Measurements from ENCODE around the gene INPP5D. TPM values are rescaled to one million over a fixed set of nuclear protein-coding genes. Genes with fewer than 3 reads are reported as not detected.
A peak's percentile ranks its signal among the peaks of the same experiment; 100 is the strongest.

INPP5D gene
- total RNA-seq, 2 donors from 2014 or later = 0.66 to 3.0 TPM

- peaks cover 12% of the 10 kb centered on the region for H3K27me3 Mint-ChIP-seq (ENCODE audit: insufficient read depth)
- no peaks in the 10 kb centered on the region for H3K4me1 ChIP-seq (ENCODE audit: control insufficient read depth, insufficient read depth, low read length)
- no peaks in the 10 kb centered on the region for H3K27me3 ChIP-seq (ENCODE audit: control insufficient read depth, insufficient read depth, low read length, poor library complexity, severe bottlenecking)
- H3K27ac ChIP-seq (ENCODE audit: low read depth, low read length) = no peak overlapping the region
- H3K9me3 Mint-ChIP-seq = no peaks in the 10 kb centered on the region
- no peaks in the 10 kb centered on the region for H3K9me3 ChIP-seq (ENCODE audit: control insufficient read depth, low read length)
- 96% methylated on average over 1 of the region's 1 CpG; no CpG with 5 or more reads in 1 of the 2 experiments for WGBS, 2 experiments (ENCODE audit: insufficient coverage in 1 of 2, insufficient read length in 1 of 2)
- no peak overlapping the region for H3K4me3 ChIP-seq (ENCODE audit: low read length)
- no peak overlapping the region for H3K9ac ChIP-seq (ENCODE audit: extremely low read depth, low read length, poor library complexity, severe bottlenecking)
- no peak overlapping the region for H3K4me3 Mint-ChIP-seq
- peak; percentile 18 for DNase-seq
- H3K36me3 Mint-ChIP-seq (ENCODE audit: low read depth) = no peaks in the 10 kb centered on the region
- H3K36me3 ChIP-seq (ENCODE audit: control insufficient read depth, insufficient read depth, low read length) = no peaks in the 10 kb centered on the region
- no peak for TF ChIP-seq CTCF (conservative IDR thresholded peaks at IDR 0.05)
- H3K4me1 Mint-ChIP-seq = no peaks in the 10 kb centered on the region
- no peak overlapping the region for H3K27ac Mint-ChIP-seq
Observed at GRCh38 chr2:233011702-233012131, 48.4 kb upstream of the INPP5D start.

- peak; percentile 28 for DNase-seq
- Histone ChIP-seq H3K27ac (ENCODE audit: low read depth, low read length) (no peak overlapping the region), H3K9me3 (ENCODE audit: control insufficient read depth, low read length) (no peaks in the 10 kb centered on the region), H3K4me3 (ENCODE audit: low read length) (no peak overlapping the region), H3K9ac (ENCODE audit: extremely low read depth, low read length, poor library complexity, severe bottlenecking) (no peak overlapping the region), H3K27me3 (ENCODE audit: control insufficient read depth, insufficient read depth, low read length, poor library complexity, severe bottlenecking) (no peaks in the 10 kb centered on the region), H3K36me3 (ENCODE audit: control insufficient read depth, insufficient read depth, low read length) (no peaks in the 10 kb centered on the region), H3K4me1 (ENCODE audit: control insufficient read depth, insufficient read depth, low read length) (no peaks in the 10 kb centered on the region)
- H3K4me1 Mint-ChIP-seq = no peaks in the 10 kb centered on the region
- peaks cover 14% of the 10 kb centered on the region for H3K27me3 Mint-ChIP-seq (ENCODE audit: insufficient read depth)
- H3K4me3 Mint-ChIP-seq = no peak overlapping the region
- H3K9me3 Mint-ChIP-seq = no peaks in the 10 kb centered on the region
- 83 to 90% methylated on average over 7 to 12 of the region's 12 CpGs for WGBS, 2 experiments (ENCODE audit: insufficient coverage in 1 of 2, insufficient read length in 1 of 2)
- TF ChIP-seq CTCF (conservative IDR thresholded peaks at IDR 0.05) = no peak
- H3K27ac Mint-ChIP-seq = no peak overlapping the region
- H3K36me3 Mint-ChIP-seq (ENCODE audit: low read depth) = no peaks in the 10 kb centered on the region
Observed at GRCh38 chr2:233012301-233012971, 47.7 kb upstream of the INPP5D start.

GRCh38 chr2:233013027-233013461 lies 47.1 kb upstream of the INPP5D start, which contains the start of gene NGEF:
TSS of gene NGEF (minus strand) at chr2:233013256. CDS start at chr2:232974890, 38,366 bp downstream.
- WGBS, 2 experiments (ENCODE audit: insufficient coverage in 1 of 2, insufficient read length in 1 of 2) = 92% methylated on average over 8 to 12 of the region's 12 CpGs
- Histone ChIP-seq H3K27ac (ENCODE audit: low read depth, low read length) (no peak within 1 kb of the TSS), H3K4me1 (ENCODE audit: control insufficient read depth, insufficient read depth, low read length) (no peaks in the 10 kb centered on the region), H3K27me3 (ENCODE audit: control insufficient read depth, insufficient read depth, low read length, poor library complexity, severe bottlenecking) (no peaks in the 10 kb centered on the region), H3K9ac (ENCODE audit: extremely low read depth, low read length, poor library complexity, severe bottlenecking) (no peak within 1 kb of the TSS), H3K36me3 (ENCODE audit: control insufficient read depth, insufficient read depth, low read length) (no peaks in the 10 kb centered on the region), H3K4me3 (ENCODE audit: low read length) (no peak within 1 kb of the TSS), H3K9me3 (ENCODE audit: control insufficient read depth, low read length) (no peaks in the 10 kb centered on the region)
- Mint-ChIP-seq H3K4me1 (no peaks in the 10 kb centered on the region), H3K27ac (no peak within 1 kb of the TSS), H3K27me3 (ENCODE audit: insufficient read depth) (peaks cover 20% of the 10 kb centered on the region), H3K4me3 (no peak within 1 kb of the TSS), H3K9me3 (no peaks in the 10 kb centered on the region), H3K36me3 (ENCODE audit: low read depth) (no peaks in the 10 kb centered on the region)
- DNase-seq = peak; percentile 34
- TF ChIP-seq CTCF (conservative IDR thresholded peaks at IDR 0.05) = no peak
